Mesenchymal stem cell (in vitro differentiated cells and primary cell): ENCODE results near the gene SCP2D1.

Experiments
- DNase-seq: peaks from one replicate; pipeline ENCODE4 v3.0.0-alpha.2; 2013
- H2AFZ ChIP-seq: one replicate; pipeline ENCODE4 v1.6.1; 2013; ENCODE audit warnings: low read depth, mild to moderate bottlenecking, control low read depth, inconsistent platforms, low read length, moderate library complexity
- H2AK5ac ChIP-seq: 2 replicates; pipeline ENCODE4 v1.6.1; 2013; ENCODE audit warnings: low read length, moderate library complexity, mild to moderate bottlenecking, inconsistent platforms; ENCODE audit not compliant: severe bottlenecking
- H2BK120ac ChIP-seq: one replicate; pipeline ENCODE4 v1.6.1; 2013; ENCODE audit warnings: low read depth, mild to moderate bottlenecking, inconsistent platforms, low read length, moderate library complexity
- H2BK12ac ChIP-seq, 2 experiments: one replicate each; pipeline ENCODE4 v1.6.1; 2013; ENCODE audit warnings: inconsistent platforms in 2 of 2, low read length in 2 of 2, mild to moderate bottlenecking in 2 of 2, moderate library complexity in 2 of 2, control low read depth in 1 of 2
- H2BK15ac ChIP-seq: one replicate; pipeline ENCODE4 v1.6.1; 2013; ENCODE audit warnings: mild to moderate bottlenecking, low read depth, inconsistent platforms; ENCODE audit not compliant: poor library complexity, severe bottlenecking
- H2BK5ac ChIP-seq: 2 replicates; pipeline ENCODE4 v1.6.1; 2013; ENCODE audit warnings: low read depth, mild to moderate bottlenecking, low read length, control low read depth, inconsistent platforms; ENCODE audit not compliant: poor library complexity, severe bottlenecking
- H3K14ac ChIP-seq, 2 experiments: one replicate each; pipeline ENCODE4 v1.6.1; 2013; ENCODE audit warnings: inconsistent platforms in 2 of 2, low read length in 2 of 2, control low read depth in 1 of 2, mild to moderate bottlenecking in 1 of 2, moderate library complexity in 1 of 2
- H3K18ac ChIP-seq, 2 experiments: one replicate each; pipeline ENCODE4 v1.6.1; 2013; ENCODE audit warnings: inconsistent platforms in 2 of 2, low read length in 2 of 2, control low read depth in 1 of 2, low read depth in 1 of 2, mild to moderate bottlenecking in 1 of 2
- H3K23ac ChIP-seq, 2 experiments: one replicate each; pipeline ENCODE4 v1.6.1; 2013; ENCODE audit warnings: inconsistent platforms in 2 of 2, low read length in 2 of 2, mild to moderate bottlenecking in 2 of 2, moderate library complexity in 2 of 2, control low read depth in 1 of 2
- H3K27ac ChIP-seq: 2 replicates; pipeline ENCODE4 v1.5.1; 2013; ENCODE audit warnings: mild to moderate bottlenecking, moderate library complexity, low read length, control low read depth, inconsistent platforms; ENCODE audit not compliant: poor library complexity, severe bottlenecking
- H3K27me3 ChIP-seq, 2 experiments: 2 replicates each; pipeline versions ENCODE4 v1.6.1 to v1.7.0; 2013; ENCODE audit warnings: low read length in 2 of 2, mild to moderate bottlenecking in 2 of 2, moderate library complexity in 2 of 2, control low read depth in 1 of 2, inconsistent platforms in 1 of 2; ENCODE audit not compliant: control insufficient read depth in 1 of 2, insufficient read depth in 1 of 2
- H3K36me3 ChIP-seq, 2 experiments: 2 replicates each; pipeline versions ENCODE4 v1.6.1 to v1.7.0; 2013; ENCODE audit warnings: low read length in 2 of 2, control low read depth in 1 of 2, inconsistent platforms in 1 of 2, low read depth in 1 of 2, mild to moderate bottlenecking in 1 of 2; ENCODE audit not compliant: insufficient read depth in 2 of 2, control insufficient read depth in 1 of 2
- H3K4ac ChIP-seq, 2 experiments: one replicate each; pipeline ENCODE4 v1.6.1; 2013; ENCODE audit warnings: inconsistent platforms in 2 of 2, low read length in 2 of 2, mild to moderate bottlenecking in 2 of 2, moderate library complexity in 2 of 2, control low read depth in 1 of 2, low read depth in 1 of 2
- H3K4me1 ChIP-seq: 2 replicates; pipeline ENCODE4 v1.6.1; 2013; ENCODE audit warnings: low read depth, low read length, control low read depth; ENCODE audit not compliant: control insufficient read depth, insufficient read depth
- H3K4me2 ChIP-seq: 2 replicates; pipeline ENCODE4 v1.6.1; 2013; ENCODE audit warnings: low read length, mild to moderate bottlenecking, inconsistent platforms; ENCODE audit not compliant: poor library complexity, severe bottlenecking
- H3K4me3 ChIP-seq, 2 experiments: 2 replicates each; pipeline versions ENCODE4 v1.5.1 to v1.7.0; 2013; ENCODE audit warnings: low read length in 2 of 2, mild to moderate bottlenecking in 2 of 2, control low read depth in 1 of 2, low read depth in 1 of 2; ENCODE audit not compliant: insufficient read depth in 1 of 2
- H3K79me1 ChIP-seq: replicated peaks from 2 replicates; pipeline ENCODE4 v1.6.1; 2013; ENCODE audit warnings: mild to moderate bottlenecking, control low read depth, low read length, inconsistent platforms; ENCODE audit not compliant: poor library complexity, severe bottlenecking
- H3K9ac ChIP-seq: 2 replicates; pipeline ENCODE4 v1.7.0; 2013; ENCODE audit warnings: mild to moderate bottlenecking, low read length, moderate library complexity
- H3K9me3 ChIP-seq: 2 replicates; pipeline ENCODE4 v1.7.0; 2013; ENCODE audit warnings: mild to moderate bottlenecking, low read length; ENCODE audit not compliant: control insufficient read depth
- H4K8ac ChIP-seq: one replicate; pipeline ENCODE4 v1.6.1; 2013; ENCODE audit warnings: inconsistent platforms, mild to moderate bottlenecking, low read length, moderate library complexity
- H4K91ac ChIP-seq: one replicate; pipeline ENCODE4 v1.6.1; 2013; ENCODE audit warnings: mild to moderate bottlenecking, low read length, inconsistent platforms
- WGBS: methylation state at CpG from one replicate; pipeline ENCODE4 v1.1.7; 2013; ENCODE audit warnings: mixed read lengths; 5-methylcytosine and 5-hydroxymethylcytosine counted together

Gene SCP2D1

DNA sequence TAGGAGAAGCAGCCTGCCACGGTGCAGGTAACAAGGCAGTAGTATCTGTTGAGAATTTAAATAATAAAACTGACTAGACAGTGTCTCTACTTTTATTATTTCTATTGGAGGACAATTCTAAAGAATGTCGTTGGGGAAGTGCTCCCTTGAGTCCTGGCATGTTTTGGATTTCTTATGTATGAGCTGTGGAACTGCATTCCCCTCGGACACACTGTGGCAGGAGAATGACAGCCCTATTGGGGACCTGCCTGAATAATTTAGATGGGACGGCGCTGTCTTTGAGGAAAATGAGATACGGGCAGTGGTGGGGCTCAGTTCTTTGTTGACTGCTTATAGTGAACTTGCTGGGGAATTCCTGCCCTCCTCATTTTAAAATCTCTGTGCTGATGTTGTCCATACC is 2.4 kb upstream of the SCP2D1 start:
- WGBS, result 76% methylated on average over 6 of the region's 6 CpGs
- no peak overlapping the region for H2BK5ac ChIP-seq

GRCh38 chr20:18811904-18812303 is 1.7 kb upstream of the SCP2D1 start:
- Histone ChIP-seq H3K36me3 (no peaks in the 10 kb centered on the region), H2BK120ac (no peak overlapping the region), H3K4ac (no peak overlapping the region), H3K4me1 (no peaks in the 10 kb centered on the region), H3K4me3 (no peak overlapping the region), H3K14ac (no peak overlapping the region), H3K18ac (no peak overlapping the region), H4K91ac (no peak overlapping the region), H3K27ac (no peak overlapping the region), H2AFZ (no peak overlapping the region), H3K9me3 (no peaks in the 10 kb centered on the region), H3K4me2 (no peak overlapping the region), H3K79me1 (no peaks in the 10 kb centered on the region), H2BK15ac (no peak overlapping the region), H3K9ac (no peak overlapping the region), H3K27me3 (no peaks in the 10 kb centered on the region), H4K8ac (no peak overlapping the region), H2AK5ac (no peak overlapping the region), H2BK5ac (no peak overlapping the region), H3K23ac (no peak overlapping the region), H2BK12ac (no peak overlapping the region)
- WGBS, result 91% methylated on average over 3 of the region's 3 CpGs
- DNase-seq, result no peak

More for the DNA sequence above, 2.4 kb upstream of the SCP2D1 start:
- H3K4ac ChIP-seq, result no peak overlapping the region
- no peak overlapping the region for H3K23ac ChIP-seq
- no peak overlapping the region for H2BK120ac ChIP-seq
- H3K9me3 ChIP-seq, result no peaks in the 10 kb centered on the region
- H2BK12ac ChIP-seq, result no peak overlapping the region
- no peak overlapping the region for H3K14ac ChIP-seq
- no peak overlapping the region for H3K9ac ChIP-seq
- H2AFZ ChIP-seq, result no peak overlapping the region
- H2BK15ac ChIP-seq, result no peak overlapping the region
- H3K18ac ChIP-seq, result no peak overlapping the region
- no peaks in the 10 kb centered on the region for H3K36me3 ChIP-seq
- H3K4me2 ChIP-seq, result no peak overlapping the region
- no peak for DNase-seq
- no peak overlapping the region for H4K8ac ChIP-seq
- no peaks in the 10 kb centered on the region for H3K79me1 ChIP-seq
- no peak overlapping the region for H3K4me3 ChIP-seq
- H3K4me1 ChIP-seq, result no peaks in the 10 kb centered on the region
- no peak overlapping the region for H3K27ac ChIP-seq
- no peaks in the 10 kb centered on the region for H3K27me3 ChIP-seq
- no peak overlapping the region for H2AK5ac ChIP-seq
- no peak overlapping the region for H4K91ac ChIP-seq

DNA sequence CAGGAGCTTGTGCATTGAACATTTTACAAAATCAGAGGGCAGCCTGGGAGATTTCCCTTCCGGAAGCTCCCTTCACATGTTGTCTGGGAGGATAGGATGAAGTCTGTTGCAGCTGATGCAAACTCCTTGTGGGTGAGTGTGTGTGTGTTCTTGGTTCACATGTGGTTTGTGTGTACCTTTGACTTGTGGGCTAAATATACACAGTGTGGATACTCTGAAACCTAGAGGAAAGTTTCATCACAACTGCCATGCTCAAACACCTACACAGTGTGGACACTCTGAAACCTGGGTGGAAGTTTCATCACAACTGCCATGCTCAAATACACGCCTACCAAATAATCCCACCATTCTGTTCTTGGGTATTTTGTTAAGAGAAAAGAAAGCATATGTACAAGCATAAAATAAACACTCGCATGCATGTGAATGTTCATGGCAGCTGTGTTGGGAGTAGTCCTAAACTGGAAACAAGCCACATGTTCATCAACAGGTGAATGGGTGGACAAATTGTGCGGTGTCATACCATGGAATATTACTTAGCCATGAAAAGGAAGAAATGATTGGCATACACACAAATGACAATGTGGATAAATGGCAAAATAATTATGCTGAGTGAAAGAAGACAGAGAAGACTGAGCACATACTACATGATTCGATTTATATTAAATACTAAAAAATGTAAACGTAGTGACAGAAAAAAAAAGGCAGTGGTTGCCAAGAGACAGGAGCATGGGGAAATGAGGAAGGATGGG is 1.8 kb downstream of the SCP2D1 start:
- 88% methylated on average over 5 of the region's 6 CpGs for WGBS
- Histone ChIP-seq H3K4me1 (no peaks in the 10 kb centered on the region), H2BK120ac (no peak overlapping the region), H2AK5ac (no peak overlapping the region), H3K14ac (no peak overlapping the region), H3K9me3 (no peaks in the 10 kb centered on the region), H4K8ac (no peak overlapping the region), H3K9ac (no peak overlapping the region), H2BK15ac (no peak overlapping the region), H2AFZ (no peak overlapping the region), H3K4ac (no peak overlapping the region), H3K23ac (no peak overlapping the region), H2BK5ac (no peak overlapping the region), H3K4me3 (no peak overlapping the region), H2BK12ac (no peak overlapping the region), H3K18ac (no peak overlapping the region), H4K91ac (no peak overlapping the region), H3K4me2 (no peak overlapping the region), H3K27me3 (peaks cover 0 to 2% of the 10 kb centered on the region in 2 experiments), H3K79me1 (no peaks in the 10 kb centered on the region), H3K27ac (no peak overlapping the region), H3K36me3 (no peaks in the 10 kb centered on the region)
- no peak for DNase-seq

DNA sequence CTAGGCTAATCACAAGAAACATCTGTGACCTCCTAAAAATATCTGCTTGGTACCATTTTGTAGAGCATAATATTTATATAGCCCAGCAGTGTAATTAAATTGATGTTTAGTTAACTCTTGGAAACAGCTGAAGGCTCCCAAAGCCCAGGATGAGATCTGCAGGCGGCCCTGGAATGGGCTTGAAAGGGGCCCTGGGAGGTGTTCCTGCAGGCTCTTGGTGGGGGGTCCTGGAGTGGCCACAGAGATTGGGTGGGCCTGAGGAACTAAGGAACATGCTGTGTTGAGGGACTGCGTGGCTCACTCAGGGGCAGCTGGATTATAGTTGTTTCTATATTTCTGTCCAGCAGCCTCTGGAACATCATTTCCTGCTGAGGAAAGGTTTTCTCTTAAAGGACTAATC is 9.2 kb downstream of the SCP2D1 start:
- H3K27me3 ChIP-seq, result peaks cover 0 to 2% of the 10 kb centered on the region in 2 experiments

More for the DNA sequence above, 9.2 kb downstream of the SCP2D1 start:
- Histone ChIP-seq H3K79me1 (no peaks in the 10 kb centered on the region), H2BK5ac (no peak overlapping the region), H3K14ac (no peak overlapping the region), H3K27ac (no peak overlapping the region), H3K4me3 (no peak overlapping the region), H2BK12ac (no peak overlapping the region), H2BK15ac (no peak overlapping the region), H3K18ac (no peak overlapping the region), H3K9ac (no peak overlapping the region), H3K4me1 (no peaks in the 10 kb centered on the region), H4K8ac (no peak overlapping the region), H4K91ac (no peak overlapping the region), H3K4me2 (no peak overlapping the region), H2AK5ac (no peak overlapping the region), H3K36me3 (no peaks in the 10 kb centered on the region), H3K9me3 (no peaks in the 10 kb centered on the region), H2BK120ac (no peak overlapping the region), H3K23ac (no peak overlapping the region), H3K4ac (no peak overlapping the region), H2AFZ (no peak overlapping the region)
- 60% methylated on average over 2 of the region's 2 CpGs for WGBS
- no peak for DNase-seq
